ENCODE measurements around the gene ZNF195. TPM values are rescaled to one million over a fixed set of nuclear protein-coding genes. Genes with fewer than 3 reads are reported as not detected.

Gene ZNF195
- total and polyA plus RNA-seq, 2 of the 8 experiments (the other 6 are each of a cell fraction or from before 2014, with no cell fraction given), result 23.9 to 88.6 TPM

GRCh38 chr11:3341298-3341697, 37.6 kb downstream of the ZNF195 start:
- no peaks in the 10 kb centered on the region for H4K20me1 ChIP-seq (replicated peaks in 1 of 2; ENCODE audit: control insufficient read depth in 1 of 2, insufficient read depth in 2 of 2, low read length in 2 of 2)
- TF ChIP-seq CEBPB (IDR thresholded peaks at IDR 0.05; ENCODE audit: low read depth, low read length) (no peak), SIRT6 (IDR thresholded peaks at IDR 0.05; ENCODE audit: low read length) (no peak), JUN (IDR thresholded peaks at IDR 0.05; ENCODE audit: low read depth, low read length) (no peak), GTF2F1 (IDR thresholded peaks at IDR 0.05; ENCODE audit: borderline replicate concordance, low read depth, low read length) (no peak), CTCF (IDR thresholded peaks at IDR 0.05; ENCODE audit: control extremely low read depth in 1 of 3, insufficient read depth in 1 of 3, low read depth in 1 of 3, low read length in 3 of 3) (peak; percentile 74 to 87 (median 86)), RAD21 (IDR thresholded peaks at IDR 0.05 in 1 of 2, conservative IDR thresholded peaks at IDR 0.05 in 1 of 2; ENCODE audit: low read depth in 2 of 2, low read length in 2 of 2) (peak; percentile 89 to 91), ATF3 (IDR thresholded peaks at IDR 0.05; ENCODE audit: insufficient read depth, low read depth, low read length) (no peak), RFX5 (IDR thresholded peaks at IDR 0.05; ENCODE audit: borderline replicate concordance, low read depth, low read length) (no peak), SIN3A (conservative IDR thresholded peaks at IDR 0.05 in 1 of 2, IDR thresholded peaks at IDR 0.05 in 1 of 2; ENCODE audit: low read depth in 1 of 2, low read length in 2 of 2) (no peak)
- H3K79me1 ChIP-seq (ENCODE audit: low read depth, low read length), result no peaks in the 10 kb centered on the region
- no peaks in the 10 kb centered on the region for H3K36me3 ChIP-seq (ENCODE audit: control insufficient read depth in 2 of 4, insufficient read depth in 4 of 4, low read length in 3 of 4)
- no peak overlapping the region for H3K18ac ChIP-seq (ENCODE audit: extremely low read depth, low read length)
- H2BK15ac ChIP-seq (ENCODE audit: low read length), result no peak overlapping the region
- no peak overlapping the region for H3K27ac ChIP-seq (ENCODE audit: low read depth, low read length)
- H3K9me3 ChIP-seq (ENCODE audit: insufficient read depth in 2 of 2, low read depth in 1 of 2, low read length in 1 of 2), result no peaks in the 10 kb centered on the region
- ChIA-PET CTCF (ENCODE audit: partially characterized antibody) (interaction anchor here (0.7 to 3.4 kb wide), 21 partner anchors 9 to 619 kb away, joined by 3 to 44 read pairs (median 5); partner anchors contain the start of gene ZNF195), POLR2A (ENCODE audit: partially characterized antibody) (interaction anchor here (0.9 to 3.0 kb wide), 9 partner anchors 14 to 81 kb away, joined by 3 to 24 read pairs (median 3); partner anchors contain the start of gene ZNF195)
- 0 out of 2 replicates have a peak overlapping the region, but pooled peaks have one; percentile 56 for H2BK20ac ChIP-seq (ENCODE audit: low read length)
- H4K8ac ChIP-seq (ENCODE audit: extremely low read depth, insufficient read depth, low read length), result no peak overlapping the region
- no peak overlapping the region for H2AK5ac ChIP-seq (ENCODE audit: low read depth, low read length)
- no peak overlapping the region for H3K56ac ChIP-seq (replicated peaks; ENCODE audit: insufficient read length, low read depth, low read length)
- no peaks in the 10 kb centered on the region for H3K23me2 ChIP-seq (ENCODE audit: low read depth, low read length)
- DNase-seq (ENCODE audit: low read depth in 1 of 2, low spot score in 2 of 2) (peak; percentile 46 to 92), FAIRE-seq (peak; percentile 84)
- no peak overlapping the region for H4K5ac ChIP-seq (ENCODE audit: insufficient read length, low read depth, low read length)
- H3K79me2 ChIP-seq (ENCODE audit: control insufficient read depth in 1 of 2, insufficient read depth in 2 of 2, low read length in 2 of 2), result no peaks in the 10 kb centered on the region
- no peak overlapping the region for H2BK120ac ChIP-seq (replicated peaks; ENCODE audit: low read depth, low read length)
- H3K4me1 ChIP-seq (replicated peaks in 1 of 4; ENCODE audit: control insufficient read depth in 3 of 4, insufficient read depth in 4 of 4, low read length in 3 of 4), result no peaks in the 10 kb centered on the region
- no peak overlapping the region for H3K4me2 ChIP-seq (ENCODE audit: insufficient read depth in 1 of 2, low read depth in 2 of 2, low read length in 2 of 2)
- H2AFZ ChIP-seq (ENCODE audit: low read length), result no peak overlapping the region
- no peak overlapping the region for H2BK5ac ChIP-seq (ENCODE audit: low read depth, low read length)
- 25% methylated on average over 10 of the region's 10 CpGs; no CpG with 5 or more reads in 1 of the 2 experiments for WGBS, 2 experiments (ENCODE audit: extremely low coverage in 1 of 2, insufficient coverage in 1 of 2, insufficient read length in 1 of 2, insufficient replicate concordance in 2 of 2, low coverage in 1 of 2, low lambda C conversion rate in 2 of 2, missing lambda C conversion rate in 1 of 2)
- no peaks in the 10 kb centered on the region for H3K27me3 ChIP-seq (replicated peaks in 1 of 4; ENCODE audit: control insufficient read depth in 3 of 4, extremely low read depth in 1 of 4, insufficient read depth in 3 of 4, low read length in 3 of 4)
- H3K4me3 ChIP-seq (ENCODE audit: extremely low read depth in 1 of 4, insufficient read depth in 2 of 4, low read depth in 3 of 4, low read length in 4 of 4), result no peak overlapping the region
- no peak overlapping the region for H3K4ac ChIP-seq (replicated peaks; ENCODE audit: insufficient read length, low read depth, low read length)
- H2BK12ac ChIP-seq (ENCODE audit: low read depth, low read length), result no peak overlapping the region
- no peak overlapping the region for H4K91ac ChIP-seq (replicated peaks; ENCODE audit: insufficient read length, low read length)
- H3K23ac ChIP-seq (ENCODE audit: insufficient read length), result no peak overlapping the region
- no peak overlapping the region for H3K9ac ChIP-seq (replicated peaks in 1 of 4; ENCODE audit: extremely low read depth in 1 of 4, low read depth in 3 of 4, low read length in 3 of 4)
- no peak overlapping the region for H3K14ac ChIP-seq (ENCODE audit: insufficient read length)

Data from H1 (cell line).